ENCODE data around the gene ABI3.

DNA sequence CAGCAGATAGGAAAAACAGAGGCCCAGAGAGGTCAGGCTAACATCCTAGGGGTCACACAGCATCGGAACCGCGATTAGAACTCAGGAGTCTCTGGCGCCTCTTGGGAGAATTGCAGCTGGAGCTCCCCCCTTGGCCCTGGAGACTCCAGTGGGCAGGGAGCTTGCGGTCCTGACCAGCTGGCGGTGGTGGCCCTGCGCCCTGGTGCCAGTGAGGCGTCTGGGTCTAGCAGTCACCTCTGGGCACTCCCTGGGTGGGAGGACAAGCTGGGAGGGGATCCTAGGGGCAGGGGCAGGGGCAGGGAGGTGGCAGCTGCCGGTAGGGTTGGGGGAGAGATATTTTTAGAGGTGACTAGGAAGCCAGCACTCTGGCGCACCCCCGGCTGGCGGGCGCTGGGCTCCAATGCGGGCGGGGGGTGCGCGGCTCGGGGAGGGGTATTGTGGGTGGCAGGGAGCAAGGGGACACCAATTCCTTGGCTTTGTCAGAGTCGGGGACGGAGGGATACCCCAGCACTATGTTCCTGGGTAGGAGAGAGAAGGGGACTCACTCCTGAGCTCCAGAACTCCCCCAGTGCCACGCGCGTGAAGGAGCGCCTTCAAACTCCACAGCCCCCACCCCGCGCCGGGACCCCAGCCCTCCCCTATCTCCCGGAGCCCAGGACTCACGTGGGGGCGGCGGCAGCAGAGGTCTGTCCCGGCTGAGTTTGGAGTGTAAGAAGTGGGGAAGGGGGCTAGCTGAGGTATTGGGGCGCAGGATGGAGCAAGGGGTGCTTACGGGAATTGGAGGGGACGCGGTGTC, 19.5 kb downstream of the ABI3 start:
- no peak for TF ChIP-seq TAF1 (IDR thresholded peaks at IDR 0.05; ENCODE audit: borderline replicate concordance, insufficient read depth, low read length)
- TF ChIP-seq, protein P1, sequence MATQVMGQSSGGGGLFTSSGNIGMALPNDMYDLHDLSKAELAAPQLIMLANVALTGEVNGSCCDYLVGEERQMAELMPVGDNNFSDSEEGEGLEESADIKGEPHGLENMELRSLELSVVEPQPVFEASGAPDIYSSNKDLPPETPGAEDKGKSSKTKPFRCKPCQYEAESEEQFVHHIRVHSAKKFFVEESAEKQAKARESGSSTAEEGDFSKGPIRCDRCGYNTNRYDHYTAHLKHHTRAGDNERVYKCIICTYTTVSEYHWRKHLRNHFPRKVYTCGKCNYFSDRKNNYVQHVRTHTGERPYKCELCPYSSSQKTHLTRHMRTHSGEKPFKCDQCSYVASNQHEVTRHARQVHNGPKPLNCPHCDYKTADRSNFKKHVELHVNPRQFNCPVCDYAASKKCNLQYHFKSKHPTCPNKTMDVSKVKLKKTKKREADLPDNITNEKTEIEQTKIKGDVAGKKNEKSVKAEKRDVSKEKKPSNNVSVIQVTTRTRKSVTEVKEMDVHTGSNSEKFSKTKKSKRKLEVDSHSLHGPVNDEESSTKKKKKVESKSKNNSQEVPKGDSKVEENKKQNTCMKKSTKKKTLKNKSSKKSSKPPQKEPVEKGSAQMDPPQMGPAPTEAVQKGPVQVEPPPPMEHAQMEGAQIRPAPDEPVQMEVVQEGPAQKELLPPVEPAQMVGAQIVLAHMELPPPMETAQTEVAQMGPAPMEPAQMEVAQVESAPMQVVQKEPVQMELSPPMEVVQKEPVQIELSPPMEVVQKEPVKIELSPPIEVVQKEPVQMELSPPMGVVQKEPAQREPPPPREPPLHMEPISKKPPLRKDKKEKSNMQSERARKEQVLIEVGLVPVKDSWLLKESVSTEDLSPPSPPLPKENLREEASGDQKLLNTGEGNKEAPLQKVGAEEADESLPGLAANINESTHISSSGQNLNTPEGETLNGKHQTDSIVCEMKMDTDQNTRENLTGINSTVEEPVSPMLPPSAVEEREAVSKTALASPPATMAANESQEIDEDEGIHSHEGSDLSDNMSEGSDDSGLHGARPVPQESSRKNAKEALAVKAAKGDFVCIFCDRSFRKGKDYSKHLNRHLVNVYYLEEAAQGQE (IDR thresholded peaks at IDR 0.05; ENCODE audit: insufficient read depth in 1 of 2, low read depth in 2 of 2, low read length in 2 of 2): no peak
- TF ChIP-seq POLR2AphosphoS5 (IDR thresholded peaks at IDR 0.05; ENCODE audit: low read depth, low read length): no peak
- no peak for TF ChIP-seq SIN3A (IDR thresholded peaks at IDR 0.05; ENCODE audit: borderline replicate concordance, insufficient read depth, low read length)
- TF ChIP-seq FOXP2 (optimal IDR thresholded peaks at IDR 0.05; ENCODE audit: borderline replicate concordance, extremely low read depth, extremely low read length, insufficient read depth): no peak
